ENCODE measurements around the gene CYP46A1. TPM values are rescaled to one million over a fixed set of nuclear protein-coding genes. Genes with fewer than 3 reads are reported as not detected.

CYP46A1 gene
- total RNA-seq, 3 donors from 2014 or later (not counting 1 experiment from before 2014, with no cell fraction given), result 0.09 to 0.45 (median 0.09) TPM

- Mint-ChIP-seq H3K4me1 (no peaks in the 10 kb centered on the region), H3K27me3 (ENCODE audit: low read depth in 2 of 2) (peaks cover 6 to 21% of the 10 kb centered on the region in 2 donors), H3K36me3 (no peaks in the 10 kb centered on the region), H3K9me3 (no peaks in the 10 kb centered on the region), H3K4me3 (no peak overlapping the region), H3K27ac (no peak overlapping the region)
- DNase-seq (peak in 1 of 2 donors; percentile 13), ATAC-seq (no peak)
- Histone ChIP-seq H3K27ac (ENCODE audit: low read length) (no peak overlapping the region), H3K4me1 (ENCODE audit: control insufficient read depth, insufficient read depth, low read length) (no peaks in the 10 kb centered on the region), H3K4me3 (ENCODE audit: low read length) (no peak overlapping the region), H3K9me3 (ENCODE audit: control insufficient read depth, insufficient read depth, low read length) (no peaks in the 10 kb centered on the region), H3K36me3 (ENCODE audit: control insufficient read depth, insufficient read depth, low read length) (no peaks in the 10 kb centered on the region), H3K27me3 (ENCODE audit: control insufficient read depth, insufficient read depth, low read length) (peaks cover 10% of the 10 kb centered on the region)
- TF ChIP-seq CTCF (IDR thresholded peaks at IDR 0.05), result no peak
- intact Hi-C loops (cut with micrococcal nuclease), result no loop called here
- WGBS (ENCODE audit: insufficient coverage), result 89% methylated on average over 25 of the region's 25 CpGs
Observed at GRCh38 chr14:99727096-99727870, 43.2 kb downstream of the CYP46A1 start.

GRCh38 chr14:99728231-99728920, 44.3 kb downstream of the CYP46A1 start:
- intact Hi-C loops (cut with micrococcal nuclease), result no loop called here
- Mint-ChIP-seq H3K4me3 (no peak overlapping the region), H3K4me1 (no peaks in the 10 kb centered on the region), H3K27me3 (ENCODE audit: low read depth in 2 of 2) (peaks cover 10 to 23% of the 10 kb centered on the region in 2 donors), H3K36me3 (no peaks in the 10 kb centered on the region), H3K9me3 (no peaks in the 10 kb centered on the region), H3K27ac (no peak overlapping the region)
- DNase-seq, result peak in 1 of 2 donors; percentile 5
- H3K4me3 ChIP-seq (ENCODE audit: low read length), result no peak overlapping the region
- 75% methylated on average over 16 of the region's 16 CpGs for WGBS (ENCODE audit: insufficient coverage)
- H3K27ac ChIP-seq (ENCODE audit: low read length), result no peak overlapping the region
- H3K4me1 ChIP-seq (ENCODE audit: control insufficient read depth, insufficient read depth, low read length), result no peaks in the 10 kb centered on the region
- no peaks in the 10 kb centered on the region for H3K9me3 ChIP-seq (ENCODE audit: control insufficient read depth, insufficient read depth, low read length)
- TF ChIP-seq CTCF (IDR thresholded peaks at IDR 0.05), result no peak
- no peaks in the 10 kb centered on the region for H3K36me3 ChIP-seq (ENCODE audit: control insufficient read depth, insufficient read depth, low read length)
- H3K27me3 ChIP-seq (ENCODE audit: control insufficient read depth, insufficient read depth, low read length), result peaks cover 10% of the 10 kb centered on the region
- no peak for ATAC-seq

GRCh38 chr14:99728981-99729451, 44.9 kb downstream of the CYP46A1 start:
- TF ChIP-seq CTCF (IDR thresholded peaks at IDR 0.05), result no peak
- Histone ChIP-seq H3K9me3 (ENCODE audit: control insufficient read depth, insufficient read depth, low read length) (no peaks in the 10 kb centered on the region), H3K27ac (ENCODE audit: low read length) (no peak overlapping the region), H3K36me3 (ENCODE audit: control insufficient read depth, insufficient read depth, low read length) (no peaks in the 10 kb centered on the region), H3K4me3 (ENCODE audit: low read length) (no peak overlapping the region), H3K27me3 (ENCODE audit: control insufficient read depth, insufficient read depth, low read length) (peaks cover 10% of the 10 kb centered on the region), H3K4me1 (ENCODE audit: control insufficient read depth, insufficient read depth, low read length) (no peaks in the 10 kb centered on the region)
- intact Hi-C loops (cut with micrococcal nuclease), result no loop called here
- ATAC-seq (no peak), DNase-seq (no peak)
- WGBS (ENCODE audit: insufficient coverage), result 54% methylated on average over 4 of the region's 4 CpGs
- no peaks in the 10 kb centered on the region for H3K4me1 Mint-ChIP-seq
- H3K9me3 Mint-ChIP-seq, result no peaks in the 10 kb centered on the region
- no peak overlapping the region for H3K4me3 Mint-ChIP-seq
- peaks cover 15 to 26% of the 10 kb centered on the region in 2 donors for H3K27me3 Mint-ChIP-seq (ENCODE audit: low read depth in 2 of 2)
- no peaks in the 10 kb centered on the region for H3K36me3 Mint-ChIP-seq
- H3K27ac Mint-ChIP-seq, result no peak overlapping the region
